ENCODE data around the gene URB2.
"Not testable (repeated sequence)": the region's sequence is repeated elsewhere in the genome, so short reads cannot be mapped to it uniquely, and the experiment has no call there.

Gene URB2

DNA sequence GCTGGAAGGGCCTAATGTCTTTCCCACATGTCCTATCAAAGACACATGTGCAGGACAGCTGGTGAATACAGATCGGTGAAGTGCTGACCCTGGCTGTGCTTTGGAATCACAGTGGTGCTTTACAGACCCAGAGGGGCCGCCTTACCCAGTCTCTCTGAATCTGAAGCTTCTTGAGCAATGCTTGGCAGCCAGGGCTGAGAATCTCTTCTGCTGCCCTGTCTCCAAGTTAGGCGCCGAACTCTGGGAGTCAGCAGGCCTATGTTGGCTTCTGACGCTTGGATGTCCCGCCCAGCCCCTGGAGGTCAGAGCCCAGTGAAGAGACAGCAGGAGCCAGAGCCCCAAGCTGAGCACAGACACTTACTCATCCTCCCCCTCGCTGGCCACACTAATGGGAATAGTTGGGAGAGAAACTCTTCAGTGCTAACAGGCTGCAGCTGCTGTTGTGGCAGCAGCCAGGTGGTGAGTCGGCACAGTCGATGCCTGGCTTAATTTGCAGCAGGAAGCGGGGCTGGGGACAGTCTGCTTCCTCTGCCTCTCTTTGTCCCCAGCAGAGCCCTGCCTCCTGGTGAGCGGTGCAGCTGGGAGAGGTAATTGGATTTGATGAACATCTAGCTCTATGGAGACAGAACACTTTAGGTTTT, 68.1 kb downstream of the URB2 start:
- H3K4me3 ChIP-seq (ENCODE audit: low read depth, low read length) = no peak overlapping the region
- TF ChIP-seq, protein P1, sequence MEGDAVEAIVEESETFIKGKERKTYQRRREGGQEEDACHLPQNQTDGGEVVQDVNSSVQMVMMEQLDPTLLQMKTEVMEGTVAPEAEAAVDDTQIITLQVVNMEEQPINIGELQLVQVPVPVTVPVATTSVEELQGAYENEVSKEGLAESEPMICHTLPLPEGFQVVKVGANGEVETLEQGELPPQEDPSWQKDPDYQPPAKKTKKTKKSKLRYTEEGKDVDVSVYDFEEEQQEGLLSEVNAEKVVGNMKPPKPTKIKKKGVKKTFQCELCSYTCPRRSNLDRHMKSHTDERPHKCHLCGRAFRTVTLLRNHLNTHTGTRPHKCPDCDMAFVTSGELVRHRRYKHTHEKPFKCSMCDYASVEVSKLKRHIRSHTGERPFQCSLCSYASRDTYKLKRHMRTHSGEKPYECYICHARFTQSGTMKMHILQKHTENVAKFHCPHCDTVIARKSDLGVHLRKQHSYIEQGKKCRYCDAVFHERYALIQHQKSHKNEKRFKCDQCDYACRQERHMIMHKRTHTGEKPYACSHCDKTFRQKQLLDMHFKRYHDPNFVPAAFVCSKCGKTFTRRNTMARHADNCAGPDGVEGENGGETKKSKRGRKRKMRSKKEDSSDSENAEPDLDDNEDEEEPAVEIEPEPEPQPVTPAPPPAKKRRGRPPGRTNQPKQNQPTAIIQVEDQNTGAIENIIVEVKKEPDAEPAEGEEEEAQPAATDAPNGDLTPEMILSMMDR (IDR thresholded peaks at IDR 0.05; ENCODE audit: insufficient read depth, low read depth, low read length, missing control alignments) = no peak
- peak; percentile 45 for DNase-seq (ENCODE audit: low read depth)

DNA sequence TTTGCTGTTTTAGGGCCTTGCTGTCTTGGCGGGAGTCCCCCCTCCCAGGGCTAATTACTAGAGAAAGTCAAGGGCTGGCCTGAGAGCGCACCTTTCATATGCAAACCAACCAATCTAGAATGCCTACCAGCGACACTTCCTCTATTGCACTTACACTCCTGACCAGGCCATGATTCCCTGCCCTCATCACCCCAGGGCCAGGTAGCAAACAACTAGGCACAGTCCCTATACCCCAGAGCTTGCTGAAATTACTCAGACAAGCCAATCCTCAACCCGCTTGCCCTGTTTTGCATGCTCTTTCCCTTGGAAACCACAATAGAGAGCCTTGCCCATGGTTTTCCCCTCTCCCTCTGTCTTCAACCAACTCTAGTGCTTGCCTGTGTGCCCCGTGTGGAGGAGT, 70.3 kb downstream of the URB2 start:
- DNase-seq (ENCODE audit: low read depth) = peak; percentile 44
- H3K4me3 ChIP-seq (ENCODE audit: low read depth, low read length) = no peak overlapping the region
- TF ChIP-seq, protein P1 (IDR thresholded peaks at IDR 0.05; ENCODE audit: insufficient read depth, low read depth, low read length, missing control alignments) = no peak

DNA sequence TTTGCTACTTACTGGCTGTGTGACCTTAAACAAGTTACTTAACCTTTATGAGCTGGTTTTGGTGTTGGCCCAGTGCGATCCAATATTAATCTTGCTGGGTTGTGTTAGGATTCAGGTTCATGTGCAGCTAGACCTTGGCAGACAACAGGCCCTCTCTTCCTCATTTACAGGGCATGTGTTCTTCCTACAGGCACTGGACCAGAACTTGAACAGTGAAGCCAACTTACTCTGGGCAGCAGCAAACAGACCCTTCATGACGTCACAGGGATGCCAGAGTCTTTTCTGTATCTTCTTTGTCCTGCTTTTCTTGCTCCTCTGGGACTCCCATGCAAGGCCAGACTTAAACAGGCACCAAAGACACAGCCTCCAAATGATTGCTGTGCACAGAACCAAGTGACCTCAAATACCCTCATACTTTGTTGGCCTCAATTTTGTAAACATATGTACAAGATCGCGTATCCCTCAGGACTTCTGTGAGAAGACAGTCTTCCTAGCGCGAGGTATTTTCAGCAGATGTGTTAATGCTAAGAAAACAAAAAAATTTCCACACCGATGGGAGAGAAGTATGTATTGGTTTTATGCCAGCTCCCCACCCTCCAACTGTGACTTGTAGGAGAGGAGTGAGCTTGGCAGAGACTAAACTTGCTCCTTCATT, 73.7 kb downstream of the URB2 start:
- DNase-seq (ENCODE audit: low read depth) = no peak
- TF ChIP-seq, protein P1 (IDR thresholded peaks at IDR 0.05; ENCODE audit: insufficient read depth, low read depth, low read length, missing control alignments) = no peak
- H3K4me3 ChIP-seq (ENCODE audit: low read depth, low read length) = no peak overlapping the region

DNA sequence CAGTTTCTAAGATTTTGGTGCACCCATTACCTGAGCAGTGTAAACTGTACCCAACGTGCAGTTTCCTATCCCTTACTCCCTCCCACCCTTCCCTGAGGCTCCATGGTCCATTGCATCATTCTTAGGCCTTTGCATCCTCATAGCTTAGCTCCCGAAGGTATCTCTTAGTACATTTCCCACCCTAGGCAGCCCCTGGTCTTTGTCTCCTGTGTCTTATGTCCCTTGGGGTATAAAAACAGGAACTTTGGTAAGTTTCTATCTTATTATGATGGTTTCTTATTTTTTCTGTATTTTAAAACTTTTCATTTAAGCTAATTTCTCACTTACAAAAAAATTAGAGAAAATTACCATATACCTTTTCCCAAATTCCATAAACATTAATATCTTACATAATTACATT, 78.1 kb downstream of the URB2 start:
- no peak overlapping the region for H3K4me3 ChIP-seq (ENCODE audit: low read depth, low read length)
- no peak for DNase-seq (ENCODE audit: low read depth)
- TF ChIP-seq, protein P1 (IDR thresholded peaks at IDR 0.05; ENCODE audit: insufficient read depth, low read depth, low read length, missing control alignments) = no peak

DNA sequence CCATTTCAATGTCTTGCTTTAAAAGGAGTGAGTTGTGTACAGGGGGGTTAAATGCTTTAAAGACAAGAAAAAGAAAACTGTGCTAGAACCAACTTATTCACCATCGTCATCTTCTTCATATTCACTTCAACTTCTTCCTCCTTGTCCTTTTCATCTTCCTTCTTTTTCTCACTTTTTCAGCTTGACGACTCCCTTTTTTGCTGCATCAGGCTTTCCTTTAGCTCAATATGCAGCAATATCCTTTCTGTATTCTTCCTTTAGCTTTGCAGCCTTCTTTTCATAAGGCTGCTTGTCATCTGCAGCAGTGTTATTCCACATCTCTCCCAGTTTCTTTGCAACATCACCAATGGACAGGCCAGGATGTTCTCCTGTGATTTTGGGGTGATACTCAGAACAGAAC, 79.1 kb downstream of the URB2 start:
- not testable (repeated sequence) for H3K4me3 ChIP-seq (ENCODE audit: low read depth, low read length); DNase-seq (ENCODE audit: low read depth)

DNA sequence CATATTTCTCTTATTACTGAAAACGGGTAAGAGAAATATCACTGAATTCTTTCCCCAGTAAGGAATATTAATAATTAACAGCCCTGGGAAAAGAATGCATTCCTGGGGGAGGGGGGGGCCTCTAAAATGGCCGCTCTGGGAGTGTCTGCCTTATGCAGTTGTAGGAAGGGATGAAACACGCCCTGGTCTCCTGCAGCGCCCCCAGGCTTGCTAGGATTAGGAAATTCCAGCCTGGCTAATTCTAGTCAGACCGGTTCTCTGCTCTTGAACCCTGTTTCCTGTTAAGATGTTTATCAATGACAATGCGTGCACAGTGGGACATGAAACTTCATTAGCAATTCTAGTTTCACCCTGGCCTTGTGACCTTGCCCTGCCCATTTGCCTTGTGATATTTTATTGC, 81.1 kb downstream of the URB2 start:
- not testable (repeated sequence) for H3K4me3 ChIP-seq (ENCODE audit: low read depth, low read length); DNase-seq (ENCODE audit: low read depth)

DNA sequence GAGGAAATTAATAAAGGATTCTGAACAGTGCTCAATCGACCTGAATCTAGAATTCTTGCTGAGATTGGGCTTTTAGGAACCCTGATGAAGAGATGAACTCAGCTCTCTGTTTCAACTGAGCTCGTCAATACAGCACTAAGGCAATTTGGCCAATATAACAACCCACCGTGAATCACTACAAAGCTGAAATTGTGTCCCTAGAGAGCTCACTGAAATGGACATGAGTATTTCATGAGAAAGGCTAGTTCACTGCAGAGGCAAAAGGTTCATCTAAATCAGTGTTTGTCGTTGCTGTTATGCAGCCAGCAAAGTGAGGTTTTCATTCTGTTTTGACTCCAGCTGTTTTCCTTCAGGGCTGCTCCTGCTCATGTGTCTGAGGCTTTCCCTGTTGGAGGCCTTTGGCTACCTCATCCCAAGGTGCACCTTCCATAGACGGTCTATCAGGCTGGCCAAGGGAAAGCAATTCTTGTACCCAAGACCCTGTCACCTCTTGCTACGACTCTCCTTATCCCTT, 83.5 kb downstream of the URB2 start:
- DNase-seq (ENCODE audit: low read depth) = no peak
- H3K4me3 ChIP-seq (ENCODE audit: low read depth, low read length) = no peak overlapping the region
- TF ChIP-seq, protein P1 (IDR thresholded peaks at IDR 0.05; ENCODE audit: insufficient read depth, low read depth, low read length, missing control alignments) = no peak
